Brain pericyte (primary cell): ENCODE measurements around the gene ABCF3.

Source experiments
- DNase-seq: peaks from one replicate; pipeline ENCODE4 v3.0.0-alpha.2; 2012; ENCODE audit warnings: low read depth, low spot score

The ABCF3 gene

GRCh38 chr3:184167786-184168185 is 18.2 kb upstream of the ABCF3 start:
- DNase-seq, result no peak

GRCh38 chr3:184168363-184169120 is 17.5 kb upstream of the ABCF3 start:
- no peak for DNase-seq

GRCh38 chr3:184169896-184170875 is 15.8 kb upstream of the ABCF3 start:
- no peak for DNase-seq

- no peak for DNase-seq
Measured at GRCh38 chr3:184171562-184171961, 14.4 kb upstream of the ABCF3 start.

GRCh38 chr3:184172681-184173373 is 13.2 kb upstream of the ABCF3 start:
- DNase-seq, result no peak

GRCh38 chr3:184173374-184173722 is 12.7 kb upstream of the ABCF3 start:
- no peak for DNase-seq

GRCh38 chr3:184174284-184174645 is 11.7 kb upstream of the ABCF3 start:
- DNase-seq, result no peak

GRCh38 chr3:184174646-184175492 is 11.1 kb upstream of the ABCF3 start, which contains the start of gene AP2M1:
TSS of gene AP2M1 (plus strand) at chr3:184174855. CDS start at chr3:184176994, 2,139 bp downstream.
- DNase-seq, result peak; percentile 96

- DNase-seq, result no peak
Measured at GRCh38 chr3:184175506-184175905, 10.5 kb upstream of the ABCF3 start.

- no peak for DNase-seq
Measured at GRCh38 chr3:184175981-184176376, 10.0 kb upstream of the ABCF3 start.

GRCh38 chr3:184176377-184177330 is 9.3 kb upstream of the ABCF3 start:
- peak; percentile 95 for DNase-seq

GRCh38 chr3:184177331-184177731 is 8.7 kb upstream of the ABCF3 start:
- no peak for DNase-seq

GRCh38 chr3:184177767-184178306 is 8.2 kb upstream of the ABCF3 start:
- DNase-seq, result no peak

- DNase-seq, result no peak
Measured at GRCh38 chr3:184178521-184179138, 7.4 kb upstream of the ABCF3 start.

- DNase-seq, result no peak
Measured at GRCh38 chr3:184180165-184180564, 5.8 kb upstream of the ABCF3 start.

- no peak for DNase-seq
Measured at GRCh38 chr3:184181596-184181995, 4.4 kb upstream of the ABCF3 start.

GRCh38 chr3:184183679-184184078 is 2.3 kb upstream of the ABCF3 start:
- DNase-seq, result no peak

- DNase-seq, result no peak
Measured at GRCh38 chr3:184184546-184185230, 1.3 kb upstream of the ABCF3 start.
